ENCODE data around the gene LMO7.
A peak's percentile ranks its signal among the peaks of the same experiment; 100 is the strongest.

The LMO7 gene

GRCh38 chr13:75635828-75636435 lies at the start of gene LMO7:
TSS of gene LMO7 (plus strand) at chr13:75636330. CDS start at chr13:75636658, 328 bp downstream.
- DNase-seq (peak; percentile 45), ATAC-seq (peak; percentile 45)

- ATAC-seq (no peak), DNase-seq (no peak)
These were observed 48.5 kb upstream of the LMO7 start for GRCh38 chr13:75587679-75588078.

- DNase-seq = no peak
- no peak for ATAC-seq
These were observed 39.4 kb upstream of the LMO7 start for GRCh38 chr13:75596657-75597182.

GRCh38 chr13:75600371-75600770 lies 35.8 kb upstream of the LMO7 start:
- DNase-seq (no peak), ATAC-seq (no peak)

- DNase-seq (no peak), ATAC-seq (no peak)
These were observed 33.1 kb upstream of the LMO7 start for GRCh38 chr13:75603038-75603437.

GRCh38 chr13:75607447-75607846 lies 28.7 kb upstream of the LMO7 start:
- ATAC-seq (no peak), DNase-seq (no peak)

- no peak for DNase-seq
- no peak for ATAC-seq
These were observed 25.7 kb upstream of the LMO7 start for GRCh38 chr13:75610466-75610865.

- ATAC-seq = no peak
- no peak for DNase-seq
These were observed 23.8 kb upstream of the LMO7 start for GRCh38 chr13:75612354-75612753.

GRCh38 chr13:75617230-75617629 lies 18.9 kb upstream of the LMO7 start:
- no peak for DNase-seq
- ATAC-seq = no peak

GRCh38 chr13:75618308-75618707 lies 17.8 kb upstream of the LMO7 start:
- no peak for ATAC-seq
- no peak for DNase-seq

GRCh38 chr13:75620020-75620419 lies 16.1 kb upstream of the LMO7 start:
- no peak for ATAC-seq
- DNase-seq = no peak

- DNase-seq = no peak
- ATAC-seq = no peak
These were observed 15.0 kb upstream of the LMO7 start for GRCh38 chr13:75621147-75621546.

GRCh38 chr13:75628801-75629200 lies 7.3 kb upstream of the LMO7 start:
- no peak for ATAC-seq
- no peak for DNase-seq

- no peak for DNase-seq
- no peak for ATAC-seq
These were observed 2.8 kb upstream of the LMO7 start for GRCh38 chr13:75633285-75633684.

- ATAC-seq (no peak), DNase-seq (no peak)
These were observed 866 bp upstream of the LMO7 start for GRCh38 chr13:75635101-75635827.

- DNase-seq = peak; percentile 56
- peak; percentile 65 for ATAC-seq
These were observed 478 bp downstream of the LMO7 start for GRCh38 chr13:75636436-75637180.

GRCh38 chr13:75637181-75637750 lies 1.1 kb downstream of the LMO7 start:
- DNase-seq (no peak), ATAC-seq (no peak)

- ATAC-seq = no peak
- no peak for DNase-seq
These were observed 3.3 kb downstream of the LMO7 start for GRCh38 chr13:75639454-75639853.

GRCh38 chr13:75641026-75641425 lies 4.9 kb downstream of the LMO7 start:
- DNase-seq = no peak

GRCh38 chr13:75643182-75643581 lies 7.1 kb downstream of the LMO7 start:
- ATAC-seq (no peak), DNase-seq (no peak)

More at GRCh38 chr13:75641026-75641425, 4.9 kb downstream of the LMO7 start:
- no peak for ATAC-seq

GRCh38 chr13:75643693-75644092 lies 7.6 kb downstream of the LMO7 start:
- DNase-seq (no peak), ATAC-seq (no peak)

GRCh38 chr13:75645141-75645540 lies 9.0 kb downstream of the LMO7 start:
- ATAC-seq (no peak), DNase-seq (no peak)

All from stimulated activated naive CD8-positive, alpha-beta T cell treated with anti-CD3 and anti-CD28 coated beads, Interleukin-15, Interleukin-2, amounts not matched to agents 100 U/mL and 50 U/mL, for 24 hours (primary cell).